ENCODE data around the gene ETV7. TPM values are rescaled to one million over a fixed set of nuclear protein-coding genes. Genes with fewer than 3 reads are reported as not detected.
"Not testable (repeated sequence)": the region's sequence is repeated elsewhere in the genome, so short reads cannot be mapped to it uniquely, and the experiment has no call there.

ETV7 gene
- total RNA-seq, 1 donor from 2014 or later, result not detected

DNA sequence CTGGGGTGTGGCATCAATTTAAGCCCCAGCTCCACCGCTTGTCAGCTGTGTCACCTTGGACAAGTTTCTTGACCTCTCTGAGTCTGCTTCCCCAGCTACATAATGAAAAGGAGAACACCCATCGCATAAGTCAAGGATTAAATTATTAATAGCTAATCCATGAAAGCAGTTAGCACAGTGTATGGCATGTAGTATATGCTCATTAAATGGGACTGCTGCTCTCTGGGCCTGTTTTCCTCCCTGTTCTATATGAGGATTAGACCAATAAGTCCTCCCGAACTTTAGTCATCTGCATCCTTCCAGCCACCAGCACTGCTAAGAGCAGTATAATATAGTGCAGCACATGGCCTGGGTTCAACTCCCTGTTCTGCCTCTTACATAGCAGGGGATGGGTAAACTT lies 19.7 kb downstream of the ETV7 start:
- no peak for DNase-seq (ENCODE audit: low spot score)
- Mint-ChIP-seq H3K36me3 (ENCODE audit: low read depth, unreplicated experiment) (peaks cover 3% of the 10 kb centered on the region), H3K27me3 (ENCODE audit: unreplicated experiment) (peaks cover 4% of the 10 kb centered on the region), H3K4me1 (ENCODE audit: unreplicated experiment) (peaks cover 23% of the 10 kb centered on the region), H3K9me3 (ENCODE audit: unreplicated experiment) (no peaks in the 10 kb centered on the region), H3K4me3 (ENCODE audit: unreplicated experiment) (no peak overlapping the region), H3K27ac (ENCODE audit: unreplicated experiment) (no peak overlapping the region)
- TF ChIP-seq, protein P1, sequence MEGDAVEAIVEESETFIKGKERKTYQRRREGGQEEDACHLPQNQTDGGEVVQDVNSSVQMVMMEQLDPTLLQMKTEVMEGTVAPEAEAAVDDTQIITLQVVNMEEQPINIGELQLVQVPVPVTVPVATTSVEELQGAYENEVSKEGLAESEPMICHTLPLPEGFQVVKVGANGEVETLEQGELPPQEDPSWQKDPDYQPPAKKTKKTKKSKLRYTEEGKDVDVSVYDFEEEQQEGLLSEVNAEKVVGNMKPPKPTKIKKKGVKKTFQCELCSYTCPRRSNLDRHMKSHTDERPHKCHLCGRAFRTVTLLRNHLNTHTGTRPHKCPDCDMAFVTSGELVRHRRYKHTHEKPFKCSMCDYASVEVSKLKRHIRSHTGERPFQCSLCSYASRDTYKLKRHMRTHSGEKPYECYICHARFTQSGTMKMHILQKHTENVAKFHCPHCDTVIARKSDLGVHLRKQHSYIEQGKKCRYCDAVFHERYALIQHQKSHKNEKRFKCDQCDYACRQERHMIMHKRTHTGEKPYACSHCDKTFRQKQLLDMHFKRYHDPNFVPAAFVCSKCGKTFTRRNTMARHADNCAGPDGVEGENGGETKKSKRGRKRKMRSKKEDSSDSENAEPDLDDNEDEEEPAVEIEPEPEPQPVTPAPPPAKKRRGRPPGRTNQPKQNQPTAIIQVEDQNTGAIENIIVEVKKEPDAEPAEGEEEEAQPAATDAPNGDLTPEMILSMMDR (IDR thresholded peaks at IDR 0.05; ENCODE audit: unreplicated experiment), result no peak

DNA sequence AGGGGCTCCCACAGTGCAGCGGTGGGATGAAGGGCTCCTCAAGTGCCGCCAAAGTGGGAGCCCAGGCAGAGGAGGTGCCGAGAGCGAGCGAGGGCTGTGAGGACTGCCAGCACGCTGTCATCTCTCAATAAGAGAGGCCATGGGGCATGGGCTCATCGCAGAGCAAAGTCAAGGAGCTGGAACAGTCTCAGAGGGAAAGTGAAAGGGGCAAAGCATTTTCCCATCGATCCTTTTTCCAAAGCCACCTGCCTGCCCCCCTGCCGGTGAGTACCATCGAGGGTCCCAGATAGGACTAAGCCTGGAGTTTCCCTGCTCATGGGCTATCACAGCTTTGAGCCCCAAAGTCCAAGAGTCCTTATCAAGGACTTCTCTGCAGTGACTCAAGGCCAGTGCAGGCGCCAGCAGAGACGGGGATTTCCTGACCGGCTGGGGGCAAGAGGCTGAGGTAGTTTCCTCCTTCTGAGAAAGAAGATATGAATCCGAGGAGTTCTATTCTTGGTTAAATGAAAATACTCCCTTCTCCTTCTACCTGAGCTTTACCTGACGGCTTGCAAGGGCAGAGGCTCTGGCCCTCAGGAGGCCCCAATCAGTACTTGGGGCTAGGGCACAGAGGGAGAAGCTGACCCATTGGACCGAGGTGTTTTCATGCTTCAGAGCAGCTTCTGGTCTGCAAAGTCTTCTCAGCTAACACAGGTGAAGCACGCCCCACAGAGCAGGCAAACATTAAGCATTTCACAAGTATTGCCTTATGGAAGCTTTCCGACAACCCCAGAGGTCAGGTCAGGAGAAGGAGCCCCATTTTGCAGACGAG lies 22.6 kb downstream of the ETV7 start:
- H3K27ac Mint-ChIP-seq (ENCODE audit: unreplicated experiment), result no peak overlapping the region
- H3K4me3 Mint-ChIP-seq (ENCODE audit: unreplicated experiment), result no peak overlapping the region
- H3K4me1 Mint-ChIP-seq (ENCODE audit: unreplicated experiment), result peaks cover 23% of the 10 kb centered on the region
- DNase-seq (ENCODE audit: low spot score), result no peak
- TF ChIP-seq, protein P1 (IDR thresholded peaks at IDR 0.05; ENCODE audit: unreplicated experiment), result no peak
- no peaks in the 10 kb centered on the region for H3K27me3 Mint-ChIP-seq (ENCODE audit: unreplicated experiment)
- H3K36me3 Mint-ChIP-seq (ENCODE audit: low read depth, unreplicated experiment), result peaks cover 3% of the 10 kb centered on the region
- no peaks in the 10 kb centered on the region for H3K9me3 Mint-ChIP-seq (ENCODE audit: unreplicated experiment)

DNA sequence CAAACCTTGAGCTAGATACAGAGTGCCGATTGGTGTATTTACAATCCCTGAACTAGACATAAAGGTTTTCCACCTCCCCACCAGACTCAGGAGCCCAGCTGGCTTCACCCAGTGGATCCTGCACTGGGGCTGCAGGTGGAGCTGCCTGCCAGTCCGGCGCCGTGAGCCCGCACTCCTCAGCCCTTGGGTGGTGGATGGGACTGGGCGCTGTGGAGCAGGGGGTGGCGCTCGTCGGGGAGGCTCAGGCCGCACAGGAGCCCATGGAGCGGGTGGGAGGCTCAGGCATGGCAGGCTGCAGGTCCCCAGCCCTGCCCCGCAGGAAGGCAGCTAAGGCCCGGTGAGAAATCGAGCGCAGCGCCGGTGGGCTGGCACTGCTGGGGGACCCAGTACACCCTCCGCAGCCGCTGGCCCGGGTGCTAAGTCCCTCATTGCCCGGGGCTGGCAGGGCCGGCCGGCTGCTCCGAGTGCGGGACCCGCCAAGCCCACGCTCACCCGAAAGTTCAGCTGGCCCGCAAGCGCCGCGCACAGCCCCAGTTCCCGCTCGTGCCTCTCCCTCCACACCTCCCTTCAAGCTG lies 23.3 kb downstream of the ETV7 start:
- H3K9me3 Mint-ChIP-seq (ENCODE audit: unreplicated experiment), result not testable (repeated sequence)

DNA sequence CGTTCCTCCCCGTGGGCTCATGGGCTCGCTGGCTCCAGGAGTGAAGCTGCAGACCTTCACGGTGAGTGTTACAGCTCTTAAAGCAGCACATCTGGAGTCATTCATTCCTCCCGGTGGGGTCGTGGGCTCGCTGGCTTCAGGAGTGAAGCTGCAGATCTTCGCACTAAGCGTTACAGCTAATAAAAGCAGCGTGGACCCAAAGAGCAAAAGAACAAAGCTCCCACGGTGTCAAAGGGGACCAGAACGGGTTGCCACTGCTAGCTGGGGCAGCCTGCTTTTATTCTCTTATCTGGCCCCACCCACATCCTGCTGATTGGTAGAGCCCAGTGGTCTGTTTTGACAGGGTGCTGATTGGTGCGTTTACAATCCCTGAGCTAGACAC lies 24.1 kb downstream of the ETV7 start:
- not testable (repeated sequence) for DNase-seq (ENCODE audit: low spot score); H3K27me3 Mint-ChIP-seq (ENCODE audit: unreplicated experiment); H3K36me3 Mint-ChIP-seq (ENCODE audit: low read depth, unreplicated experiment); H3K4me3 Mint-ChIP-seq (ENCODE audit: unreplicated experiment); H3K27ac Mint-ChIP-seq (ENCODE audit: unreplicated experiment); H3K9me3 Mint-ChIP-seq (ENCODE audit: unreplicated experiment)
- H3K4me1 Mint-ChIP-seq (ENCODE audit: unreplicated experiment), result peaks cover 24% of the 10 kb centered on the region

More for the DNA sequence above, 23.3 kb downstream of the ETV7 start:
- H3K27ac Mint-ChIP-seq (ENCODE audit: unreplicated experiment); H3K36me3 Mint-ChIP-seq (ENCODE audit: low read depth, unreplicated experiment); H3K4me3 Mint-ChIP-seq (ENCODE audit: unreplicated experiment); DNase-seq (ENCODE audit: low spot score); H3K27me3 Mint-ChIP-seq (ENCODE audit: unreplicated experiment): not testable (repeated sequence)
- H3K4me1 Mint-ChIP-seq (ENCODE audit: unreplicated experiment), result peaks cover 23% of the 10 kb centered on the region

DNA sequence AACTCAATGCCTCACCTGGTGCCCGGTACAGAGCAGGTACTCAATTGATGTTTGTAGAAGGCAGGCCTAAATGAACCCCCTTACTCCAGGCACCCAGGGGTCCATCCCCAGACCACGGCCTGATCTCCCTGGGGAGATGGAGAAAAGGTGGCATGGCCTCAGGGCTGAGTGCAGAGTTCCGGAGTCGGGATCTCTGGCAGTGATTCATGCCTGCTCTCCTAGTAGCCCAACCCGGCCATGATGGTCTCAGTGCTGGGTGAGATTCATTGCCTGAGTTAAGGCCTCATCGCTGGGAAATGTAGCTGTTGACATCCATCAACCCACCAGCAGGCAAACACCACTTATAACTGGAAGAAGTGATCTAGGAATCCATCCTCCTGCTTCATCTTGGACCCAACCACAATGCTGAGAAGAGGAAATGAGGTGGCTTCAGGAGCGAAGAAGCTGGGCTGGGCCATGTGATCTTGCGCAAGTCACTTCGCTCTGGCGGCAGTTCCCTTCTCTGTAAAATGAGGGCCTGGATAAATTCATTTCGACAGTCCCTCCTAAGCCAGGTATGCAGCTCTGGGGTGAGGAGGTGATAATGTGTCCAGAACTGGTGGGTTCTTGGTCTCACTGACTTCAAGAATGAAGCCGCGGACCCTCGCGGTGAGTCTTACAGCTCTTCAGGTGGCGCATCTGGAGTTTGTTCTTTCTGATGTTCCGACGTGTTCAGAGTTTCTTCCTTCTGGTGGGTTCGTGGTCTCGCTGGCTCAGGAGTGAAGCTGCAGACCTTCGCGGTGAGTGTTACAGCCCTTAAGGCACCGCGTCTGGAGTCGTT lies 24.7 kb downstream of the ETV7 start:
- DNase-seq (ENCODE audit: low spot score), result no peak
- peaks cover 21% of the 10 kb centered on the region for H3K4me1 Mint-ChIP-seq (ENCODE audit: unreplicated experiment)
- no peaks in the 10 kb centered on the region for H3K9me3 Mint-ChIP-seq (ENCODE audit: unreplicated experiment)
- H3K27ac Mint-ChIP-seq (ENCODE audit: unreplicated experiment), result peak overlapping the region; percentile 52
- H3K4me3 Mint-ChIP-seq (ENCODE audit: unreplicated experiment), result no peak overlapping the region
- H3K27me3 Mint-ChIP-seq (ENCODE audit: unreplicated experiment), result no peaks in the 10 kb centered on the region
- peaks cover 3% of the 10 kb centered on the region for H3K36me3 Mint-ChIP-seq (ENCODE audit: low read depth, unreplicated experiment)
- TF ChIP-seq, protein P1 (IDR thresholded peaks at IDR 0.05; ENCODE audit: unreplicated experiment), result no peak

All from endothelial cell (in vitro differentiated cells).